ENCODE data around the gene ZSCAN26. TPM values are rescaled to one million over a fixed set of nuclear protein-coding genes. Genes with fewer than 3 reads are reported as not detected.

Gene ZSCAN26
- total and polyA plus RNA-seq, 4 donors = 4.6 to 31.1 (median 7.1) TPM

DNA sequence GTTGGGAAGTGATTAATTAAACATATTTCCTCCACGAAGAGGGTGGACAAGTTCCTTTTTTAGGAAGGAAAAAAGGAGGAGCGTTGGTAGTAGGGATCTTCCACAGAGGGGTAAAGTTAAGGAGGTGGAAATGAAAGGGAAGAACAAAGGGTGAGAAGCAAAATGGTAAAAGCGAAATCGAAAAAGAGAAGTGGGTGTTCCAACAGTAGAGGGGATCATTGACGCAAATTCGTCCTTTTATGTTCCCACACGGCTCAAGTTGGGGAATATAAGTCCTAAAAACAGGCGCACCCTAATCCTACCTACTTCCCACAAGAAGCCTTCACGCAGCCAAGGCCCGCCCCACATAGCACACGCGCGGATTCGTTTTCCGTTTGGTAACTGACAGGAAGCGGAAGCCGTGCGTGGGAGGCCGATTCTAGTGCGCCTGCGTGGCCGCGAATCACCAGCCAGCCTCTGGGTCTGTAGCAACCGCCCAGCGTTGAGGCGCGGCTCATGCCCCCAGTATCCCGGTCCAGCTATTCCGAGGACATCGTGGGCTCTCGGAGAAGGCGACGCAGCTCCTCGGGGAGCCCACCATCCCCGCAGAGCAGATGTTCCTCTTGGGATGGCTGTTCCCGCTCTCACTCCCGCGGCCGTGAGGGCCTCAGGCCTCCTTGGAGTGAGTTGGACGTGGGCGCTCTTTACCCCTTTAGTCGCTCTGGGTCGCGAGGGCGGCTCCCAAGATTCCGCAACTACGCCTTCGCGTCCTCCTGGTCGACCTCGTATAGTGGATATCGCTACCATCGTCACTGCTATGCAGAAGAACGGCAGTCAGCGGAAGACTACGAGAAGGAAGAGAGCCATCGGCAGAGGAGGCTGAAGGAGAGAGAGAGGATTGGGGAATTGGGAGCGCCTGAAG is 7.8 kb upstream of the ZSCAN26 start, which contains the start of gene NKAPL:
Gene NKAPL, plus strand, starts transcription at position 421 of the 901 bp plus-strand sequence. Its CDS starts 75 bp downstream, at position 496.
- WGBS, 2 donors = 40 to 41% methylated on average over 58 of the region's 58 CpGs
- DNase-seq (peak; percentile 71 to 80 (median 78)), ATAC-seq (ENCODE audit: insufficient read depth, low FRiP score) (peak; percentile 80)
- H3K4me3 ChIP-seq = peak within 1 kb of the TSS; percentile 49
- no peak within 1 kb of the TSS for H3K27ac ChIP-seq (ENCODE audit: low read depth in 1 of 2, low read length in 1 of 2)
- peaks cover 1 to 12% (median 6%) of the 10 kb centered on the region in 4 donors for H3K9me3 ChIP-seq (ENCODE audit: control insufficient read depth in 4 of 4, insufficient read depth in 3 of 4, low read length in 3 of 4)
- H3K4me1 ChIP-seq (ENCODE audit: control insufficient read depth in 5 of 5, insufficient read depth in 5 of 5, low read length in 5 of 5) = peaks cover 0 to 5% (median 3%) of the 10 kb centered on the region in 5 donors
- TF ChIP-seq, protein P1, sequence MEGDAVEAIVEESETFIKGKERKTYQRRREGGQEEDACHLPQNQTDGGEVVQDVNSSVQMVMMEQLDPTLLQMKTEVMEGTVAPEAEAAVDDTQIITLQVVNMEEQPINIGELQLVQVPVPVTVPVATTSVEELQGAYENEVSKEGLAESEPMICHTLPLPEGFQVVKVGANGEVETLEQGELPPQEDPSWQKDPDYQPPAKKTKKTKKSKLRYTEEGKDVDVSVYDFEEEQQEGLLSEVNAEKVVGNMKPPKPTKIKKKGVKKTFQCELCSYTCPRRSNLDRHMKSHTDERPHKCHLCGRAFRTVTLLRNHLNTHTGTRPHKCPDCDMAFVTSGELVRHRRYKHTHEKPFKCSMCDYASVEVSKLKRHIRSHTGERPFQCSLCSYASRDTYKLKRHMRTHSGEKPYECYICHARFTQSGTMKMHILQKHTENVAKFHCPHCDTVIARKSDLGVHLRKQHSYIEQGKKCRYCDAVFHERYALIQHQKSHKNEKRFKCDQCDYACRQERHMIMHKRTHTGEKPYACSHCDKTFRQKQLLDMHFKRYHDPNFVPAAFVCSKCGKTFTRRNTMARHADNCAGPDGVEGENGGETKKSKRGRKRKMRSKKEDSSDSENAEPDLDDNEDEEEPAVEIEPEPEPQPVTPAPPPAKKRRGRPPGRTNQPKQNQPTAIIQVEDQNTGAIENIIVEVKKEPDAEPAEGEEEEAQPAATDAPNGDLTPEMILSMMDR (IDR thresholded peaks at IDR 0.05; ENCODE audit: control extremely low read depth, extremely low read depth) = no peak
- H3K27me3 ChIP-seq (ENCODE audit: control insufficient read depth in 3 of 3, insufficient read depth in 3 of 3, low read length in 2 of 3) = peaks cover 0 to 14% (median 6%) of the 10 kb centered on the region in 3 donors
- no peak within 1 kb of the TSS for H3K9ac ChIP-seq (ENCODE audit: insufficient read depth in 1 of 2, low read length in 2 of 2)
- no peaks in the 10 kb centered on the region for H3K36me3 ChIP-seq (ENCODE audit: control insufficient read depth in 4 of 4, insufficient read depth in 4 of 4, low read length in 4 of 4)

- TF ChIP-seq, protein P1 (IDR thresholded peaks at IDR 0.05; ENCODE audit: control extremely low read depth, extremely low read depth) = no peak
- H3K9me3 ChIP-seq (ENCODE audit: control insufficient read depth in 4 of 4, insufficient read depth in 3 of 4, low read length in 3 of 4) = peaks cover 1 to 12% (median 6%) of the 10 kb centered on the region in 4 donors
- no peak overlapping the region for H3K27ac ChIP-seq (ENCODE audit: low read depth in 1 of 2, low read length in 1 of 2)
- 35 to 43% methylated on average over 2 of the region's 2 CpGs for WGBS, 2 donors
- peaks cover 0 to 8% (median 2%) of the 10 kb centered on the region in 3 donors for H3K27me3 ChIP-seq (ENCODE audit: control insufficient read depth in 3 of 3, insufficient read depth in 3 of 3, low read length in 2 of 3)
- DNase-seq (no peak), ATAC-seq (ENCODE audit: insufficient read depth, low FRiP score) (no peak)
- no peaks in the 10 kb centered on the region for H3K36me3 ChIP-seq (ENCODE audit: control insufficient read depth in 4 of 4, insufficient read depth in 4 of 4, low read length in 4 of 4)
- no peak overlapping the region for H3K9ac ChIP-seq (ENCODE audit: insufficient read depth in 1 of 2, low read length in 2 of 2)
- no peak overlapping the region for H3K4me3 ChIP-seq
- peaks cover 3 to 16% (median 6%) of the 10 kb centered on the region in 5 donors for H3K4me1 ChIP-seq (ENCODE audit: control insufficient read depth in 5 of 5, insufficient read depth in 5 of 5, low read length in 5 of 5)
These were observed 3.0 kb upstream of the ZSCAN26 start for GRCh38 chr6:28263922-28264321.

DNA sequence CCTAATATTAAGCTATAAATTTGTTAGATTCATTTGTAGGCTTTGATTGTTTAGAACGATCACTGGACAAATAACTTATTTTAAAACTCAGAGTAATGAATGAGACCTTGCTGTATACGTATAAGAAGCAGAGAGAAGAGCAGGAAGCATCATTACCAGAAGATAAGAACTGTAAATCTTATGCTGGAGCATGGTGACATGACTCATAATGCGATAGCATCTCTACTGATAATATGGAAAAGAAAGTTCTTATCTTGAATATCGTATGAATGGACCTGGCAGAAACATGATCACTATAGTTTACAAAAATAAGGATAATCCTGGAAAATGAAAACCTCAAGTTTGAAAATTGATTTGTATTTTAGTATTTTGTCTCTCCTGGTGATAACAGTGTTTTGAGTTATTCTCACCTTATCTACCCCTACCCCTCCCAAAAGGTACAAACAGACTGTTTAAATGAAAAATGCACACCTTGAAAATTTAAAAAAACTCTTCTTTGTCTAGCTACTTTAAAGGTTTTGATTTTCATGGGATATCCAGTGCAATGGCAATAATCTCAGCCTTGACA is 2.0 kb upstream of the ZSCAN26 start:
- WGBS, 2 donors = 48 to 56% methylated on average over 4 of the region's 4 CpGs
- H3K9ac ChIP-seq (ENCODE audit: insufficient read depth in 1 of 2, low read length in 2 of 2) = no peak overlapping the region
- H3K9me3 ChIP-seq (ENCODE audit: control insufficient read depth in 4 of 4, insufficient read depth in 3 of 4, low read length in 3 of 4) = peaks cover 1 to 5% (median 4%) of the 10 kb centered on the region in 4 donors
- peaks cover 0 to 4% (median 2%) of the 10 kb centered on the region in 3 donors for H3K27me3 ChIP-seq (ENCODE audit: control insufficient read depth in 3 of 3, insufficient read depth in 3 of 3, low read length in 2 of 3)
- DNase-seq = no peak
- no peaks in the 10 kb centered on the region for H3K36me3 ChIP-seq (ENCODE audit: control insufficient read depth in 4 of 4, insufficient read depth in 4 of 4, low read length in 4 of 4)
- no peak overlapping the region for H3K27ac ChIP-seq (ENCODE audit: low read depth in 1 of 2, low read length in 1 of 2)
- H3K4me1 ChIP-seq (ENCODE audit: control insufficient read depth in 5 of 5, insufficient read depth in 5 of 5, low read length in 5 of 5) = peaks cover 0 to 13% (median 7%) of the 10 kb centered on the region in 5 donors
- TF ChIP-seq, protein P1 (IDR thresholded peaks at IDR 0.05; ENCODE audit: control extremely low read depth, extremely low read depth) = no peak
- no peak overlapping the region for H3K4me3 ChIP-seq
- no peak for ATAC-seq (ENCODE audit: insufficient read depth, low FRiP score)
